ENCODE results near the gene PPP2R2D.
A peak's percentile ranks its signal among the peaks of the same experiment; 100 is the strongest.
"Not testable (repeated sequence)": the region's sequence is repeated elsewhere in the genome, so short reads cannot be mapped to it uniquely, and the experiment has no call there.

PPP2R2D gene

DNA sequence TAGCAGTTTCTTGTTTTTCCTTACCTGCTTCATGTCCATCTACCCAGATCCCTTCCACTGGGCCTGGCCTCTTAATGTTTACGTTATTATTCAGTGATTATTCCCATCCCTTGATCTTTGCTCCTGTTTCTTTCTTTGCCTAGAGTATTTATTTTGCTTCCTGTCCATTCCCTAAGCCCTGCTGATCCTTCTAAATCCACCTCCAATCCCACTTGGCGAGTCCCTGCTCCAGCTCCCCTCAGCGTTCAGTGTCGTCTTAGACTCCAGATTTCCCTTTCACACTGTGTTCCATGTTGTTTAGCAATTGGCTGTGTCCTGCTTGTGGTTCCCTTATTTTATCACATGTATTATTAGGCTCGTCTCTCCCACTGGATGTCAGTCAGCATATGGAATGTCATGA is 7.3 kb downstream of the PPP2R2D start:
- no peak for DNase-seq (ENCODE audit: low read depth)

- no peak for DNase-seq (ENCODE audit: low read depth)
Measured at GRCh38 chr10:131909014-131909808, 8.4 kb downstream of the PPP2R2D start.

DNA sequence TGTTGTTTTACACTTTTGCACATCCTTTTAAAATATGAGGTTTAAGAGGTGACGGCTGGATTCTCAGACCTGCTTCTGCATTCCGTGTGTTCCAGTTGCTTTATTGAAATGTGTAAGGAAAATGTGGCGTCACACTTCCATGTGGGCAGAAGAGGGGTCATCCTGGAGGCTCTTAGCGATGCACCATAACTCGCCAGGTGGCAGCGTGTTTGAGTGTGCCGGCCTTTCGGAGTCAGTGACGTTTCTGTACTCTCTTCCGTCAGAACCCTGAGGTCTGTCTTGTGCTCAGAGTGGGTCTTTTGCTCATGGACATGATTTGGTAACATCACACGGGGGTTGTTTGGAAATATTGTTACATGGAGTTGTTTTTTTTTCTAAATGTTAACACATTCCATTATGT is 9.1 kb downstream of the PPP2R2D start:
- no peak for DNase-seq (ENCODE audit: low read depth)

DNA sequence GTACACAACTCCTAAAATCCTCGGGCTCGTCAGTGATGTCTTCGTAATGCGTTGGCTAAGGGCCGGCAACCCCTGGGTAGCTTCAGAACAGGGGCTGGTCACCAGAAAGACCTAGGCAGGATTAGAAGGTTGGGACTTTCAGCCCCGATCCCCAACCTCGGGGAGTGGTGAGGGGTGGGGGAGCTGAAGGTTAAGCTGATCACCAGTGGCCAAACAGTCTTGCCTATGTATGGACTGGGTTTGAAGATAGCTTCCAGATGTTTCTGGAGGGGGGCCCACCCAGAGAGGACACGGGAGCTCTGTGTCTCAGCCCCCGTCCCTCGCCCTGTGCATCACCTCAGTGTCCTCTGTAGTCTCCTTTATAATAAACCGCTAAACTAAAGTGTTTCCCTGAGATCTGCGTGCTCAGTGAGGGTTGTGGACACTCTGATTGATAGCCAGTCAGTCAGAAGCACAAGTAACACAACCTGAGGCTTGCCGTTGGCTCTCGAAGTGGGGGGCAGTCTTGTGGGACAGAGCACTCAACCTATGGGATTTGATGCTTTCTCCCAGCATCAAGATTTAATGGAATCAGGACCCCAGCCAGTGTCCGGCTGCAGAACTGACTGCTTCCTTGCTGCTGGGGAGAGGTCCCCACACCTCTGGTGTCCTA is 10.0 kb downstream of the PPP2R2D start:
- no peak for DNase-seq (ENCODE audit: low read depth)

DNA sequence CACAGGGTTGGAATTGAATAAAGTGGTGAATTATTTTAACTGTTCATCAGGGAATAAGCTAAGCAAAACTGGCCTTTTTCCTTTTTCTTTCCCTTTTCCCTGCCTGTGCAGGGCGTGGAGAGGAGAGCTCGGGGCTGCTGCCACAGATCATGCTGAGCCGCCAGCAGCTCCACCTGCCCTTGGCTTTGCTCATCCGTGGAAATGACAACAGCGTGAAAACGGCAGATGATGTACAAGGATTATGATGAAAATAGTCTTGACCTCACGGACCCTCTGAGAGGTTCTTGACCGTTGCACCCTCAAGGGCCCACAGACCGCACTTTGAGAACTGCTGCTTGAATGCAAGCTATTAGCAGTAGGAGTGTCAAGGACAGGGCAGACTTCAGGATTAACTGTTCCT is 10.6 kb downstream of the PPP2R2D start:
- no peak for DNase-seq (ENCODE audit: low read depth)

- DNase-seq (ENCODE audit: low read depth) = no peak
Measured at GRCh38 chr10:131912620-131913019, 11.8 kb downstream of the PPP2R2D start.

DNA sequence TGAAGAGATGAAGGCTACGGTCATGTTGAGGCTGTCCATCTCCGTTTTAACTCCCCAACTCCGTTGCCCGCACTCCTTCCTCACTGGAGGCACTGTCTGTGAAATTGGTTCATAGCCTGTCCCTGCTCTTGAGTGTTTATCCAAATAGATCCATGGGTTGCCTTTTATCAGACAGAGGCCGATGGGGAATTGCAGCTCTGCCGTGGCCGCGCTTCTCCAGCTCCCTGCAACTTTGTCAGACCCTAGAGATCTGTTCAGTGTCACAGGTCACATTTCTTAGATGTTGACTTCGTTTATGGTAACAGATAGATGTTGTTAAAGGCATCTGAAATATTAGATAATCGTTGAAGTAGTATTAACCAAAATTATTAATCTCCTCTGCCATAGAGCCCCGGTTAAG is 14.7 kb downstream of the PPP2R2D start:
- DNase-seq (ENCODE audit: low read depth) = no peak

GRCh38 chr10:131915990-131916766 is 15.4 kb downstream of the PPP2R2D start:
- no peak for DNase-seq (ENCODE audit: low read depth)

GRCh38 chr10:131916767-131917160 is 16.0 kb downstream of the PPP2R2D start:
- DNase-seq (ENCODE audit: low read depth) = not testable (repeated sequence)

DNA sequence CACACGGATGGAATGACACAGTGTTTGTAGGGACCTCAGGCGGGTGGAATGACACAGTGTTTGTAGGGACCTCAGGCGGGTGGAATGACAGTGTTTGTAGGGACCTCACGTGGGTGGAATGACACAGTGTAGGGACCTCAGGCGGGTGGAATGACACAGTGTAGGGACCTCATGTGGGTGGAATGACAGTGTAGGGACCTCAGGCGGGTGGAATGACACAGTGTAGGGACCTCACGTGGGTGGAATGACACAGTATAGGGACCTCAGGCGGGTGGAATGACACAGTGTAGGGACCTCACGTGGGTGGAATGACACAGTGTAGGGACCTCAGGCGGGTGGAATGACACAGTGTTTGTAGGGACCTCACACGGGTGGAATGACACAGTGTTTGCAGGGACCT is 16.7 kb downstream of the PPP2R2D start:
- not testable (repeated sequence) for DNase-seq (ENCODE audit: low read depth)

GRCh38 chr10:131919461-131919860 is 18.7 kb downstream of the PPP2R2D start:
- DNase-seq (ENCODE audit: low read depth) = not testable (repeated sequence)

GRCh38 chr10:131920151-131920550 is 19.3 kb downstream of the PPP2R2D start:
- no peak for DNase-seq (ENCODE audit: low read depth)

- DNase-seq (ENCODE audit: low read depth) = no peak
Measured at GRCh38 chr10:131920693-131921092, 19.9 kb downstream of the PPP2R2D start.

DNA sequence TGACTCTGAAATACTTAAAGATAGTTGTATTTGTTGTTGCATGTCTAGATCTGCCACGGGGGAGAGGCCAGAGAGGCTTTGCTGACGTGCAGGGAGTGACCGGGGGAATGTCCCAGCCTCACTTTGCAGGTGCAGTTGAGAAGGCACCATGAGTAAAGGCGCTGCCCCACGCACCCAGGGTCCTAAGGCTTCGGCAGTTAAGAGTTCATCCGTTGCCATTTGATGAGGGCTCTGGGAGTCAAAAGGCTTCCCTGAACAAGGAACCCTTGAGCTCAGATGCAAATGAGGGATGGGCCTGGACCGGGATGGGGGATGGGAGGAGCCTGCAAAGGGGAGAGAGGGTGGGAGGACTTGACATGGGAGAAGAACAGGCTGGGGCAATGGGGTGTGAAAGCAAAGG is 20.4 kb downstream of the PPP2R2D start:
- no peak for DNase-seq (ENCODE audit: low read depth)

- no peak for DNase-seq (ENCODE audit: low read depth)
Measured at GRCh38 chr10:131923038-131923756, 22.4 kb downstream of the PPP2R2D start.

GRCh38 chr10:131925011-131925649 is 24.3 kb downstream of the PPP2R2D start:
- DNase-seq (ENCODE audit: low read depth) = no peak

GRCh38 chr10:131925716-131926115 is 24.9 kb downstream of the PPP2R2D start:
- DNase-seq (ENCODE audit: low read depth) = no peak

DNA sequence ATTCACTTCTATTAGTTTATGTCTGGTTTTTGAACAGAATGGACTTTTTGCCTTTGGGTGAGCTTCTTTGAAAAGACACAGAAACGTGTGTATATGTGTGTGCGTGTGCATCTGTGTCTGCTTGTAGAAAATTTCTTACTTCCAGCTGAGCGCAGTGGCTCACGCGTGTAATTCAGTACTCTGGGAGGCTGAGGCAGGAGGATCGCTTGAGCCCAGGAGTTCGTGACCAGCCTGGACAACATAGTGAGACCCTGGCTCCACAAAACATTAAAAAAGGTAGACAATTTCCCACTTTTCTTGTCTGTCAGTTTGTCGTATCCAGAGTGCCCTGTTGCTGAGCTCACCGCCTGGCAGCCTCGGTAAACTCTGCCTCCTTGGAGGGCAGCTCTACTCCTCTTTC is 25.4 kb downstream of the PPP2R2D start:
- no peak for DNase-seq (ENCODE audit: low read depth)

DNA sequence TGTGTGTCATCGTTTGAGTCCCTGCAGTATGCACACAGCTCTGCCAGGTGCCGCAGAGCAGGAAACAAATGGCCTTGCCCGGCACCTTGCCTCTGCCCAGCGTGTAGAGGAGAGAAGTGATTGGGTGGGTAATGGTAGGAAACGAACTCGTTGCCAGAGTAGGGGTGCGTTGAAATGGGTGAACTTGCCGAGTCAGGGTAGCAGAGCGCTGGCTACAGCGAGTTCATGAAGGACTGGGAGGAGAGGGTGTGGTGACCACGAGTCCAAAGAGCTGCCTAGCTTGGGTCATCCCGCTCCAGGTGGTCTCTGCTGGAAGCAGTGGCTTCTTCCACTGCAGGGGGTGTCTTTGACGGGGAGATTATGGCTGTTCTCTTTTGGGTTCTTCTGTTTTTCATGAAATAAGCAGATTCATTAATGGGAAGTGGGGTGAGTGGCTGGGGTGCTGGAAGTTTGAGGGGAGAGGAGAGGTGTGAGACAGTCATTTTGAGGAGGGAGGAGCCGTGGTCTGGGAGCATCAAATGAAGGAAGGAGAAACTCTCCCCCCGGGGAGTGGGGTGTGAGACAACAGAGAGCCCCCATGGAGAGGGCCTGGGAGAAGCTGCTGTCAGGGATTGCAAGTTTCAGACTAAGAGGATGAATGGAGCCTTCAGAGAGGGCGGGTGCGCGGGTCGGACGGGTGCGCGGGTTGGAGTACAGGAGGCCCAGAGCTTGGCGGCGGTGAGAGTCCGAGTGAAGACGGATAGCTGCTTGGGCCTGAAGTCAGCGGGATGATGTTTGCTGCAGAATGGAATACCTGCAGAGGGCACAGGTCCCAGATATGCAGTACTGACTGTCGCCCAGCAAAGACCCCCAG is 26.2 kb downstream of the PPP2R2D start:
- no peak for DNase-seq (ENCODE audit: low read depth)

- DNase-seq (ENCODE audit: low read depth) = peak; percentile 34
Measured at GRCh38 chr10:131928248-131929095, 27.7 kb downstream of the PPP2R2D start.
